NCI-H524 treated with DMSO at 0.1 percent for 48 hours (cell line): ENCODE data around the gene API5.
"Not testable (repeated sequence)": the region's sequence is repeated elsewhere in the genome, so short reads cannot be mapped to it uniquely, and the experiment has no call there.

Source experiments
- DNase-seq: peaks from one replicate; lab custom pipeline; 2025; lab: John Stamatoyannopoulos, UW

API5 gene

DNA sequence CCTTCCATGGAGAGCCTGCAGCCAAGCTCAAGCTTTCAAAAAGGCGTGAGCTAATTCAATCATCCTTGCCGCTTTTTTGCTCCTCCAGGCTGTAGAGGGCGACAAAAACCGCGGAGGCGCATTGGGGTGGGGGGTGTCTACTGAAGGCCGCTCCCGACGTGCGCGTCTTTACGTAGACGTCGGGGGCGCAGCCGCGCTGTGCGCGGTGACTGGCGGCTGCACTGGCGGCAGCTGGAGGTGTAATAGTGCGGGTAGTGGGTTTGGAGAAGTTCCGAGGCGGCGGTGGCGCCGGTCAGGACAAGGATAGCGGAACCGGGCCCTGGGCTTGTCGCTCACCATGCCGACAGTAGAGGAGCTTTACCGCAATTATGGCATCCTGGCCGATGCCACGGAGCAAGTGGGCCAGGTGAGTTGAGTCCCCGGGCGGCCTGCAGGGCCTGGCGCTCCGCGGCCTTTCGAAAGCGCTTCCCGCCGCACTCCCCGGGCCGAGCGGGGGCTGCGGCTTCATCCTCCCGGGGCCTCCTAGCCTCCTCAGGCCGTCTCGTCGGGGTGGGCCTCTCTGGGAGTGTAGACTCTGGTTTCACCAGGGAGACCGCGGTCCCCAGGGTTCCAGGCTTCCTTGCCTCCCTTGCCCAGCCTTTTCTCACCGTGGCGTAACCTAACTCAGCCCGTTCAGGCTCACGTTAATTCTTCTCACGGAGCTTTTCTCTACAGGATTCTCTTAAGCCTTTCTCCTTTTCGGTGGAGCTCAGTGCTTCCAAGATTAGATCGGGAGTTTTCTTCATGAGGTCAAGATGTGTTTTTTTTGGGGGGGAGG is at the start of gene API5:
TSS of gene API5 (plus strand) at position 206 of the 817 bp plus-strand sequence. CDS start at position 338, 132 bp downstream.
- peak; percentile 69 for DNase-seq

GRCh38 chr11:43267856-43268580 is 43.8 kb upstream of the API5 start:
- peak; percentile 92 for DNase-seq

- no peak for DNase-seq
Observed at GRCh38 chr11:43268786-43269185, 43.0 kb upstream of the API5 start.

DNA sequence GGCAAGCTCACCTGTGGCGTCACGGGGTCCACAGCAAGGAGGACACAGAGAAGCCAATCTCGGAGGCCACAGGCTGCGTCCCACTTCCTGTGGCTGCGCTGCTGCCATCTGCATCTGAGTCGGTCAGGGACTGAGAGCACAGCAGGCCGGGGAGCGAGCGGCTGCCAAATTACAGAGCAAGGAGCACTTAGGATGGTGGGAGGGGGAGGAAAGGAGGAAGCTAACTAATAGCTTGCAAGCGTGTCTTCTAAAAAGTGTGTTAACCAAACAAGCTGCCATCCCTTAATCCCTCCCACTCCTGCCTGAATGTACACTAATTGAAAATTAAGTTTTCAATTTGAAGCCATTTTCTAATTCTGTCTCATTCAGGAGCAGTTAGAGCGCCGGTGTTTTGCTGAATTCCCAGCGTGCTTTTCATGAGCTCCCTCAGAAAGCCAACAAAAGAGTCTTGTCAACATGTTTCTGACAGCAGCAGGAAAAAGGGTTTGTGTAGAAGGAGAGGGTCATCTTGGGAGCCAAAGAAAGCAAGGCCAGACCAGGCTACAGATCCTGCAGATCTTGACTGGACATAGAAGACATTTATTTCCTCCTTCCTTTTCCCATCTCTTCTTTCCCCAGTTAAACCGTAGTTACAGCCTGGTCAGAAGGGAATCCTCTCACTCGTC is 42.4 kb upstream of the API5 start:
- peak; percentile 44 for DNase-seq

DNA sequence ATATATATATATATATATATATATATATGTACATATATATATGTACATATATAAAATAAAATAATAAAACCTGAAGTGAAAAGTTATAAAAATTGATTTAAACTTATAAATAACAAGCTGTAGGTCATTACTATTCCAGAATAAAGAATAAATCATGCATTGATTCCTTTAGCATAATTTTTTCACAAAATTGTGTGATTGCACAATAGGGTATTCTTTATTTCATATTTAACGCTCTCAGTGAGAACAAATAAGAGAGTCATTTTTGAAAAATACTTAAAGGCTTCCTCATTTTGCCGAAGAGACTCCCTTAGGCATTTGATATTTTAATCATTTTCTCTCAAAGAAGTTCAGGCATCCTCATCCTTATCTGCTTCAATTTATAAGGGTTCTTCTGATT is 41.3 kb upstream of the API5 start:
- DNase-seq, result no peak

DNA sequence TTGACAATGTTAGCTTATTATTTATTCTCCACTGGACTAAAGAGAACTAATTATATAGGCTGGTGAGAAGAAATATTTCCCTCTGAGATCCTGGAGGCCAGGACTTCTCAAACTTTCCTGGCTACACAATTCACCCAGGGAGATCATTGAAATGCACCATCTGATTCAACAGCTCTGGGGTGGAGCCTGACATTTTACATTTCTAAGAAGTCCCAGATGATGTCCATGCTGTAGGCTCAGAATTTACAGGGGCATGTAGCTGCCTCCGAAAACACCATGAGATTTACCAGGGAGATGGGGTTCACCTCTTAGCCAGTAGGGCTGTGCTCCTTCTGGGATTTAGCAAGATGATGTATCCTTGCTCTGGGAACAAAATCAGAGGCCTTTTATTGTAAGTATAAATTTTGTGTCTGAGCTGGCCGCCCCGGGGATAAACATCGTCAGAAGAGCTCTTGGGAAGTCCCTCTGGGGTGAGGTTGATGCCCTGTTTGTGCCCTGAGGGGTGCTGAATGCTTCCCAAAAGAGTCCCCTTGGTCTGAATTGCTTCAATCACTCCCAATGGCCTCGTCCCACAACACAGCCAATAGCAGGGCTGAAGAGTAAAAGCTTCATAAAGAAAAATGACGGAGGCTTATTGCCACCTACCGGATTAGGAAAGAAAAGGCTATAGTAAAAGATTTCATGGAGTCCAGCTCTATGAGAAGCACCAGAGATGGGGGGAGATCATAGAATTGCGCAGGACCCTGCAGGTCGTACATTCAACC is 33.4 kb upstream of the API5 start:
- peak; percentile 45 for DNase-seq

DNA sequence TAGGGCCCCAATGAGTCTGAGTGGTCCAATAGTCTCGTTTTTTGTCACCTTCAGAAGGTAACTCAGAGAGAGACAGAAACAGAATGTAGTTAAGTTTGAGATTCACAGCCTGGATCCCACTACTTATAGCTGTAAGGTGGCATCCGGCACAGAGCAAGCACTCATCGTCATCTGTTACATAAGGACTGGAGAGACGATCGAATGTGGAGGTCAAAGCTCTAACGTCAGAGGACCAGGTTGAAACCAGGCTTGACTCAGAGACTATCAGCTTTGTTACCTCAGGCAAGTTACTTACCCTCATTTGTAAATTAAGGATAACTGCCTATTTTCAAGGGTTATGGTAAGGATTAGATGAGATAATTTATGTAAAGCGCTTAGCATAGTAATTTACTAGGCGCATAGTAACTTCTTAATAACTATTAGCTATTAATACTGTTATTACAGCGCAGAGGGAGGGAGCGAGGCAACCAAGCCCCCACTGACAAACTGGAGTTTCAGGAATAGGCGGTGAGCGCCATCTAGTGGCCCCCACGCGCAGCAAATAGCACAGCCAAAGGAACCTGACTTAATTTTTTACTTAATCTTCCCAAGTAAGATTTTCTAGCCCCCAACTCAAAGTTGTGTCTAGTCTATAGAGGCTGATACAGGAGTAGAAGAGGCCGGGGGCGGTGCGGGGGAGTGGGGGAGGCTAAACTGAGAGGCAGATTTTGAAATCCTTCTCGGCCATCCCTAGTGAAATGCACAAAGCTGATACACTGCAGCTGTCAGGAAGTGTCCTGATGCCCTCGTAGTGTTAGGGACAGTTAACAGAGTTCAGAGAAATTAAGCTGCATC is 29.0 kb upstream of the API5 start:
- no peak for DNase-seq

DNA sequence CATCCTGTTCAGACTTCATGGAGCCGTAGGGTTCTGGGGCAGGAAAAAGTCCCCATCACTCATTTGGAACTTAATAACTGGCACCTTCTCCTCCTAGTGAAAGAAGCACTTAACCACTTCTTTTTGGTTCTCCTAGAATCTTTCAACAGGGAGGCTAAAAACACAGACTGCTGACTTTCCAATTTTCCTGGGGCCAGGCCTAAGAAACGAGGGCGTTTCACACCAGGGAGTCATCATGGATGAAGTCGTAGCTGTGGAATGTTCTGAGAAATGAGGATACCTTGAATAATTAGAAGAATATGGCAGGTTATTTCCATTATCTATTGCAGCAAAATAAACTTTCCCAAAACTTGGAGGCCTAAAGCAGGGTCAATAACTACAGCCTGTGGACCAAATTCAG is 26.0 kb upstream of the API5 start:
- no peak for DNase-seq

GRCh38 chr11:43289368-43289767 is 22.4 kb upstream of the API5 start:
- no peak for DNase-seq

DNA sequence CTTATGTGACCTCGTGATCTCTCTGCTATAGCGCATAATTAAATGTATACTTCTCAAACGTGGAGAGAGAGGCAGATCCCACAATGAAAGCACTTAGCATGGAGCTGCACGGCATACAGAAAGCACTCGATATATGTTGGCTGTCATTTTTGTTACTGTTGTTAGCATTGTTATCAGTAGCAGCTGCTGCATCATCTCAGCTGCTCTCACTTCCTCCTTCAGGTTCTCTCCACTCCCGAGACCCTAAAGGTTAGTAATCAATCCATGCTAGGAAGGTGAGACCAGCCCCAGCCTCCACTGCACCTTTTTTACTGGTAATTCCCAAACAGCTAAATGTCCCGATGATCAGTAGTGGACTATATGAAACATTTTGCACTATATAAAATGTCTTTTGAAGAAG is 13.4 kb upstream of the API5 start:
- no peak for DNase-seq

- DNase-seq, result no peak
Observed at GRCh38 chr11:43315966-43316365, 4.2 kb downstream of the API5 start.

GRCh38 chr11:43316451-43316850 is 4.7 kb downstream of the API5 start:
- no peak for DNase-seq

GRCh38 chr11:43327987-43328386 is 16.2 kb downstream of the API5 start:
- no peak for DNase-seq

- DNase-seq, result no peak
Observed at GRCh38 chr11:43328482-43328881, 16.7 kb downstream of the API5 start.

DNA sequence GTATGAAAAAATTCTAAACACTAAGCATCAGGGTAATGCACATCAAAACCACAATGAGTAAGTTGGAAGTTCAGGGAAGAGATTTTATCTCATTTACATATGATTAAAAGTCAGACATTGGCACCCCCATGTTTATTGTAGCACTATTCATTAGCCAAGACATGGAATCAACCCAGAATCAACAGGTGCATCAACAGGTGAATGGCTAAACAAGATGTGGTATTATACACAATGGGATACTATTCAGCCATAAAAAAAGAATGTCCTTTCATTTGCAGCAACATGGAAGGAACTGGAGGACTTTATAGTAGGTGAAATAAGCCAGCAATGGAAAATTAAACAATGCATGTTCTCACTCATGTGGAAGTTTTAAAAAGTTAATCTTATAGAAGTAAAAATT is 29.4 kb downstream of the API5 start:
- no peak for DNase-seq

DNA sequence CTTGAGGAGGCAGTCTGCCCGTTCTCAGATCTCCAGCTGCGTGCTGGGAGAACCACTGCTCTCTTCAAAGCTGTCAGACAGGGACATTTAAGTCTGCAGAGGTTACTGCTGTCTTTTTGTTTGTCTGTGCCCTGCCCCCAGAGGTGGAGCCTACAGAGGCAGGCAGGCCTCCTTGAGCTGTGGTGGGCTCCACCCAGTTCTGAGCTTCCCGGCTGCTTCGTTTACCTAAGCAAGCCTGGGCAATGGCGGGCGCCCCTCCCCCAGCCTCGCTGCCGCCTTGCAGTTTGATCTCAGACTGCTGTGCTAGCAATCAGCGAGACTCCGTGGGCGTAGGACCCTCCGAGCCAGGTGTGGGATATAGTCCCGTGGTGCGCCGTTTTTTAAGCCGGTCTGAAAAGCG is 39.6 kb downstream of the API5 start:
- DNase-seq, result not testable (repeated sequence)

DNA sequence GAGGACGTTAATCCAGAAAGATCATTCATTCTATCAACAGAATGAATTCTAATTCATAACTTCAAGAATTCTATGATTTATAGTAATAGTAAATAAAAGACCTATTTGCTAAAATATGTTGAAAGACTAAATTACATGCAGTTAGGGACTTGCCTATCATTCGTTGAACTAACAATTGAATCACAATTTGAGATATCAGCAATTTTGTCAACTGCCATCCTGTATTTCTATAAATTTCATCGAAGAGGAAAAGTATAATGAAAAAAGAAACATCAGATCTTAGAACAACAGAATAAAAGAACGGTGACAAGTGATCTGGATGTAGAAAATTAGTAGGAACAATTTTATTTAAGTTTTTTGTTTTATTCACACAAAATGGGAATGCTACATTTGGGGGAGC is 42.5 kb downstream of the API5 start:
- no peak for DNase-seq

GRCh38 chr11:43356336-43356735 is 44.5 kb downstream of the API5 start:
- DNase-seq, result no peak

- no peak for DNase-seq
Observed at GRCh38 chr11:43358279-43358800, 46.5 kb downstream of the API5 start.

DNA sequence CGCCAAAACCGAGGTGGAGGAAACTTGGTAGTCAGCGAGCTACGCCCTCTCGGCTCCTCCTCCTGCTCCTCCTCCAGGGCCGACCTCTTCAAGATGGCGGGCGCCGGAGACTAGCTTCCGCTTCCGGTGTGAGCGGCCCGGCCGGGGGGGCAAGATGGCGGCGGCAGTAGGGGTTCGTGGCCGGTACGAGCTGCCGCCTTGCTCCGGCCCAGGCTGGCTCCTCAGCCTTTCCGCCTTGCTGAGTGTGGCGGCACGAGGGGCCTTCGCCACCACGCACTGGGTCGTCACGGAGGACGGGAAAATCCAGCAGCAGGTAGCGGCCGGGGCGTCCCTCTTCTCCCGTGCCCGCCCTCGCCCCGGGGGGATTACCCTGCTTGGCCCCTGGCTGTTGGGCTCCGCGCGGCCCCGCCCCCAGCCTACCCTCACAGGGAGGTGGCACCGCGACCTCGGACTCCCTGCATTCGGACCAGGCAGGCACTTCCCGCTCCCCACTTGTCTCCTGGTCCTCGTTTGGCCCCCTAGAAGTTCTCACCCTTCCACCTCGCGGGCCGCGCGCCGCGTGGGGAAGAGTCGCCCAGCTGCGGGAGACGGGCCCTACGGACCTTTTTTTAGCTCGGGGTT is 47.1 kb downstream of the API5 start, which contains the start of gene TTC17:
TSS of gene TTC17 (plus strand) at position 120 of the 621 bp plus-strand sequence. CDS start at position 155, 35 bp downstream.
- peak; percentile 65 for DNase-seq
